HEK293 (cell line): ENCODE measurements around the gene PDE4D.

ENCODE experiments used
- CTCF ChIA-PET: fragments of 350-600 bp; formaldehyde crosslinking; extraction: SDS; loops from one replicate; lab custom pipeline; 2021; ENCODE audit warnings: antibody characterized with exemption; lab: Yijun Ruan, JAX
- POLR2A ChIA-PET: fragments of 300-600 bp; formaldehyde crosslinking; extraction: SDS; loops from one replicate; lab custom pipeline; 2020; ENCODE audit warnings: antibody characterized with exemption, inconsistent platforms; lab: Yijun Ruan, JAX
- H3K27ac ChIP-seq: fragments of 200-500 bp; sonication (Bioruptor generic); 2 replicates; pipeline ENCODE4 v1.5.1; 2014; ENCODE audit warnings: low read depth, low read length, control low read depth, inconsistent platforms; ENCODE audit errors: extremely low read depth
- H3K36me3 ChIP-seq, 2 experiments: fragments of 200-500 bp in 1 of 2; sonication (Bioruptor generic) in 1 of 2; 1 replicate in 1 of 2; 2 replicates in 1 of 2; pipeline ENCODE4 v1.5.1; 2014 to 2017; ENCODE audit warnings: inconsistent platforms in 2 of 2, low read length in 2 of 2; ENCODE audit not compliant: control insufficient read depth in 2 of 2, insufficient read depth in 1 of 2
- H3K4me1 ChIP-seq: fragments of 200-500 bp; sonication (Bioruptor generic); 2 replicates; pipeline ENCODE4 v1.5.1; 2014; ENCODE audit warnings: mild to moderate bottlenecking, low read length, inconsistent platforms; ENCODE audit not compliant: control insufficient read depth, insufficient read depth
- H3K4me3 ChIP-seq: 2 replicates; pipeline ENCODE4 v1.5.1; 2011; ENCODE audit warnings: low read depth, mild to moderate bottlenecking, control low read depth, low read length, moderate library complexity
- H3K9me3 ChIP-seq: fragments of 200-500 bp; sonication (Bioruptor generic); 2 replicates; pipeline ENCODE4 v1.5.1; 2014; ENCODE audit warnings: low read depth, low read length, inconsistent platforms; ENCODE audit not compliant: control insufficient read depth, insufficient read depth
- FEZF1 ChIP-seq: fragments of 450-650 bp; formaldehyde crosslinking; IDR thresholded peaks from 2 replicates; pipeline ENCODE4 v1.5.1; 2016; ENCODE audit warnings: missing biosample characterization, missing genetic modification characterization
- GLI4 ChIP-seq: fragments of 450-650 bp; formaldehyde crosslinking; IDR thresholded peaks from 2 replicates; pipeline ENCODE4 v1.5.1; 2016; ENCODE audit warnings: missing biosample characterization, missing genetic modification characterization
- IKZF3 ChIP-seq: fragments of 450-650 bp; IDR thresholded peaks from 2 replicates; pipeline ENCODE4 v1.5.0; 2018; ENCODE audit warnings: missing biosample characterization, mild to moderate bottlenecking, missing genetic modification characterization, moderate library complexity
- MZF1 ChIP-seq: fragments of 450-650 bp; formaldehyde crosslinking; IDR thresholded peaks from 2 replicates; pipeline ENCODE4 v1.5.1; 2017; ENCODE audit warnings: missing biosample characterization, missing genetic modification characterization, borderline replicate concordance
- PRDM1 ChIP-seq: fragments of 450-650 bp; formaldehyde crosslinking; IDR thresholded peaks from 2 replicates; pipeline ENCODE4; 2016; ENCODE audit warnings: missing biosample characterization, missing genetic modification characterization
- WT1 ChIP-seq: fragments of 450-650 bp; formaldehyde crosslinking; IDR thresholded peaks from 2 replicates; pipeline ENCODE4 v1.5.1; 2016; ENCODE audit warnings: missing biosample characterization, missing genetic modification characterization
- ZNF133 ChIP-seq: fragments of 450-650 bp; formaldehyde crosslinking; IDR thresholded peaks from 2 replicates; pipeline ENCODE4 v1.5.1; 2016; ENCODE audit warnings: missing biosample characterization, missing genetic modification characterization
- ZNF146 ChIP-seq: fragments of 450-650 bp; formaldehyde crosslinking; IDR thresholded peaks from 2 replicates; pipeline ENCODE4 v1.5.1; 2016; ENCODE audit warnings: missing biosample characterization, missing genetic modification characterization
- ZNF16 ChIP-seq: fragments of 450-650 bp; formaldehyde crosslinking; IDR thresholded peaks from 2 replicates; pipeline ENCODE4 v1.5.1; 2016; ENCODE audit warnings: low read depth, missing biosample characterization, missing genetic modification characterization
- ZNF239 ChIP-seq: fragments of 450-650 bp; formaldehyde crosslinking; IDR thresholded peaks from 2 replicates; pipeline ENCODE4 v1.5.1; 2016; ENCODE audit warnings: missing biosample characterization, missing genetic modification characterization
- ZNF248 ChIP-seq: fragments of 450-650 bp; formaldehyde crosslinking; IDR thresholded peaks from 2 replicates; pipeline ENCODE4 v1.5.1; 2017; ENCODE audit warnings: missing biosample characterization, missing genetic modification characterization
- ZNF292 ChIP-seq: fragments of 450-650 bp; formaldehyde crosslinking; IDR thresholded peaks from 2 replicates; pipeline ENCODE4 v1.5.1; 2016; ENCODE audit warnings: low read depth, missing biosample characterization, missing genetic modification characterization, borderline replicate concordance
- ZNF335 ChIP-seq: fragments of 450-650 bp; formaldehyde crosslinking; conservative IDR thresholded peaks from 2 replicates; pipeline ENCODE4 v1.5.1; 2016; ENCODE audit warnings: missing biosample characterization, missing genetic modification characterization
- ZNF341 ChIP-seq: fragments of 450-650 bp; formaldehyde crosslinking; IDR thresholded peaks from 2 replicates; pipeline ENCODE4; 2016; ENCODE audit warnings: low read depth, missing biosample characterization, missing genetic modification characterization
- ZNF354C ChIP-seq: fragments of 450-650 bp; formaldehyde crosslinking; IDR thresholded peaks from 2 replicates; pipeline ENCODE4 v1.5.1; 2016; ENCODE audit warnings: missing biosample characterization, missing genetic modification characterization, low read depth, borderline replicate concordance
- ZNF366 ChIP-seq: fragments of 450-650 bp; formaldehyde crosslinking; conservative IDR thresholded peaks from 2 replicates; pipeline ENCODE4 v1.5.1; 2016; ENCODE audit warnings: missing biosample characterization, missing genetic modification characterization
- ZNF48 ChIP-seq: fragments of 450-650 bp; formaldehyde crosslinking; IDR thresholded peaks from 2 replicates; pipeline ENCODE4 v1.5.1; 2016; ENCODE audit warnings: missing biosample characterization, missing genetic modification characterization
- ZNF529 ChIP-seq: fragments of 450-650 bp; formaldehyde crosslinking; IDR thresholded peaks from 2 replicates; pipeline ENCODE4 v1.5.1; 2017; ENCODE audit warnings: missing genetic modification characterization, missing biosample characterization; ENCODE audit not compliant: insufficient replicate concordance
- ZNF600 ChIP-seq: fragments of 450-650 bp; formaldehyde crosslinking; IDR thresholded peaks from 2 replicates; pipeline ENCODE4 v1.5.1; 2016; ENCODE audit warnings: missing biosample characterization, missing genetic modification characterization
- ZNF621 ChIP-seq: fragments of 450-650 bp; formaldehyde crosslinking; IDR thresholded peaks from 2 replicates; pipeline ENCODE4 v1.5.1; 2017; ENCODE audit warnings: missing biosample characterization, missing genetic modification characterization
- ZNF624 ChIP-seq: fragments of 450-650 bp; formaldehyde crosslinking; IDR thresholded peaks from 2 replicates; pipeline ENCODE4 v1.5.1; 2017; ENCODE audit warnings: missing biosample characterization, missing genetic modification characterization
- ZNF660 ChIP-seq: fragments of 450-650 bp; IDR thresholded peaks from 2 replicates; pipeline ENCODE4 v1.5.1; 2018; ENCODE audit warnings: missing biosample characterization, mild to moderate bottlenecking, missing genetic modification characterization
- ZNF664 ChIP-seq: fragments of 450-650 bp; formaldehyde crosslinking; IDR thresholded peaks from 2 replicates; pipeline ENCODE4 v1.5.1; 2016; ENCODE audit warnings: missing biosample characterization, missing genetic modification characterization
- ZXDB ChIP-seq: fragments of 450-650 bp; formaldehyde crosslinking; IDR thresholded peaks from 2 replicates; pipeline ENCODE4 v1.5.1; 2016; ENCODE audit warnings: missing biosample characterization, missing genetic modification characterization
- TF ChIP-seq, protein P1 (sequence below): fragments of 450-650 bp; IDR thresholded peaks from 2 replicates; pipeline ENCODE4 v1.5.1; 2018; ENCODE audit warnings: missing biosample characterization, mild to moderate bottlenecking, missing genetic modification characterization
- TF ChIP-seq, protein P2 (sequence below): fragments of 450-650 bp; formaldehyde crosslinking; IDR thresholded peaks from 2 replicates; pipeline ENCODE4 v1.5.1; 2016; ENCODE audit warnings: missing biosample characterization, missing genetic modification characterization

PDE4D gene

DNA sequence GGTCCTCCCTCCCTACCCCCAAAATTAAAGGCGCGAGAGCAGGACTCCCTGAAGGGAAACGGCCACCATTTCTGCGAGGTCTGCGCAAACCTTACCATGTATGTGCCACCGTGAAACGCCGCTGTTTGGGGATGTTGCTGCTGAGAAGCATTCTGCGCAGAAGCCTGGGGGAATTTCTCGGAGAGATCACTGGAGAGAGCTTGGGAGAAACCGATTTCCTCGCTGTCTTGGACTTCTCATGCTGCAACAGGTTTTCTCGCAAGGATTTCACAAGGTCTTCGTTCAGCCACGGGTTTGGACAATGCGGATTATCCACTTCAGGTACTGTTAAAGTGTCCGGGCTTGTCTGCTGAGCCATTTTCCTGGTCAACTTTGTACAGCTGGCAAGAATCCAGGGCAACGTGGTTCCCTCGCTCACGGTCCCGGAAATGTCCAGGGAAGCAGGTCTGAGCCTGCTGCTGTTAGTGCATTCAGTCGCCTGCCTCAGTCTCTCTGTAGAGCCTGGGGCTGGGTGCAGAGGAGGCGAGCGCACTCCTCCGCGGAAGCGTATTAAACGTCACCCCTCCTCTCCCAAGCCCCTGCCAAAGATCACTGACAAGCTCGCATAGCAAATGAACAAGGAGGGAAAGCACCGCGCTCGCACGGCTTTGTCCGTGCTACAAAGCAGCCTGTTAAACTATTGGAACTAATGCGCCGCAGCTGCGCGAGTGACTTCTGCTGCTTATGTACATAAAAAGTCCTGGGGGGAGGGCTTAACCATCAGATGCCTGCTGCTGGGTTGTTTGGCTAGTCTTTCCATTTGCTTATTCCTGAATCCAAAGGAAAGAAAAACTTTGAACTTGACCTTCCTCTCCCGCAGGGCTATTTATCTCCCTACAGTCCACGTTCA lies 125.1 kb downstream of the PDE4D start (continued):
- no peak for TF ChIP-seq ZNF146 (tag by site-specific recombination)
- TF ChIP-seq ZNF16 (tag by site-specific recombination): no peak

DNA sequence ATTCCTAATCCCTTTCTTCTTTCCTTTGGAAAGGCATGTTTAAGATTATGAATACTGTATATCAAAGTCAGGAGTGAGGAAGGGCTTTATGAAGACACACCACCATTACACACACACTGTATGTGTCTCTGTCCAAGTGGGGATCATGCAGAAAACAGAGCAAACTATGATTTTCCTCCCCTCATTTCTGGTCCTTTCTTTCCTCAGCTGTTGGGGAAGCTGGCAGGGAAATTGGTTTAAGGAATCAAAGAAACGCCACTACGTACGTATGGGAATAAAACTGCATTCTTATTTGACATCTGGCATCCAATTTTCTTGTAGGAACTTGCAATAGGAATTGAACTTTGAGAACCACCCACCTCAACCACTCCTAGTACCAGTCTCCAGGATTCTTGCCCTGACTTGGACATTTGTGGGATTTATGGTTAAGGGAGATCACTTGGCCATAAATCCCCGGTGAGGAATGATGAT lies 125.8 kb downstream of the PDE4D start:
- no peak for TF ChIP-seq ZNF529
- TF ChIP-seq FEZF1 (tag by site-specific recombination): no peak
- TF ChIP-seq MZF1 (tag by site-specific recombination): peak; percentile 98
- no peak for TF ChIP-seq ZNF624 (tag by site-specific recombination)
- peak; percentile 80 for TF ChIP-seq ZNF335 (tag by site-specific recombination)
- peak; percentile 25; the same call in 1 of the 2 replicates for TF ChIP-seq WT1 (tag by site-specific recombination)
- TF ChIP-seq GLI4: no peak
- TF ChIP-seq PRDM1 (tag by site-specific recombination): peak; percentile 48; the same call in 1 of the 2 replicates
- 0 out of 2 replicates have a peak, but pooled peaks have one; percentile 3 for TF ChIP-seq ZNF133
- Histone ChIP-seq H3K4me3 (peak overlapping the region; percentile 45), H3K36me3 (no peaks in the 10 kb centered on the region), H3K9me3 (no peaks in the 10 kb centered on the region), H3K4me1 (peaks cover 21% of the 10 kb centered on the region), H3K27ac (peak overlapping the region; percentile 84)
- ChIA-PET CTCF (no interaction called here), POLR2A (no interaction called here)

DNA sequence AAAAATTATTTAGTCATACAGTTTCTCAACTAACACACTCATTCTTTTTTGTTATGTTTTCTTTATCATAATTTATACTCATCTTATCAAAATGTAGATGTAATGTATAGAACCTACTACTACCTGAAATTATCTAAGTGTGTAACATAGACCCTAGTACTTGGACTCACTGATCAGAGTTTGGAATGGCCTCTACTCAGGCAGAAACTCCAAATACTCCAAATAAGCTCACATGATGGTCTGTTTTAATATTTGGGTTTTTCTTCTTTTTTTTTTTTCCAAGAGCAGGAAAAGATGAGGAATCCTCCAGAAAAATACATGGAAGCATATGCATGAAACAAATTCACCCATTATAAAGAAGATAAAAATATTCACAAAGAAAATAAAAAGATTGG lies 126.3 kb downstream of the PDE4D start:
- TF ChIP-seq ZNF664 (tag by site-specific recombination) (peak; percentile 83; the same call in 1 of the 2 replicates), ZNF366 (tag by site-specific recombination) (no peak)
- peak overlapping the region; percentile 84; the same call in 1 of the 2 replicates for H3K27ac ChIP-seq
- ChIA-PET CTCF (interaction anchor here (0.7 kb wide), 2 partner anchors 384 to 412 kb away, joined by 4 read pairs; no protein-coding TSS in a partner anchor), POLR2A (no interaction called here)
- no peaks in the 10 kb centered on the region for H3K9me3 ChIP-seq
- no peaks in the 10 kb centered on the region for H3K36me3 ChIP-seq
- H3K4me3 ChIP-seq: peak overlapping the region; percentile 45
- peaks cover 21% of the 10 kb centered on the region for H3K4me1 ChIP-seq

DNA sequence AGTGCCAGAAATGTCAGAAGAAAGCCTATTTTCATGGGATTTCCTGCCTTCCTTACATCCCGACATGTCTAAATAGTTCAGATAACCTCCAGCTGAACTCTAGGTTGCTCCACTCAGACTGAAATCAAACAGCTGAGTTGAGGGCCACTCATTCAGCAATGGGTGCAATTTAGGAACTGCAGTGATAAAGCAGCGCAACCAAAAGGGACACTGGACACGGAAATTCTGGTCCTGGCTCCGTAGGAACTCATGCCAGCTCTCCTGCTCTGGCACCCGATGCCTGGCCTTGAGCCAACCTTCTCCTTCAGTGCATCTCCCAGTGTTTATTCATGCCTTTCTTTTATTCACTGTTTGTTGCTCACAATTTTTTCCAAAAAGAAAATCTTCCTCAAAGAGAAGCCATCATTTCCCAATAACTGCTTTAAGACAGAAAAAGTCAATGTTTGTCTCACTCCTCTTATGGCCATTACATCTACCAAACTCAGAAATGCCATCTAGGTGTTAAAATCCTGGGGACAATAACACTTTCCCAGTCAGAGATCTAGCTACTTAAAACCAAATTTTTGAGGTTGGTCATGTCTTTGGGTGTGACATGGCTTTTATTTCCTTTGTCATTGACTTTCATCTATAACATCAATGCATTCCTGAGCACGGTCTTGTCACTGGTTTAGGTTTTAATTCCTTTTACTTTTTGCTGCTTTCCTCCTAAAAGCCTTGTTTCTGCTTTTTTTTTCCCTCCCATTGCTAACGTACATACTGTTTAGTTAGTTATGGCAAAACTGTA lies 126.9 kb downstream of the PDE4D start:
- H3K4me3 ChIP-seq: peak overlapping the region; percentile 24
- no peaks in the 10 kb centered on the region for H3K36me3 ChIP-seq
- peak overlapping the region; percentile 20; the same call in 1 of the 2 replicates for H3K27ac ChIP-seq
- POLR2A ChIA-PET: interaction anchor here (0.6 kb wide), 1 partner anchor 146 kb away, joined by 3 read pairs; no protein-coding TSS in a partner anchor
- peaks cover 19% of the 10 kb centered on the region for H3K4me1 ChIP-seq
- no peaks in the 10 kb centered on the region for H3K9me3 ChIP-seq
- CTCF ChIA-PET: interaction anchor here (0.5 to 0.7 kb wide), 4 partner anchors 58 to 412 kb away, joined by 3 to 4 read pairs (median 4); no protein-coding TSS in a partner anchor
- TF ChIP-seq ZNF354C (no peak), ZNF239 (tag by site-specific recombination) (no peak), ZNF248 (tag by site-specific recombination) (no peak), ZNF48 (tag by site-specific recombination) (no peak), ZNF660 (tag by site-specific recombination) (peak; percentile 89), ZNF341 (tag by site-specific recombination) (no peak), ZNF292 (tag by site-specific recombination) (no peak), IKZF3 (tag by site-specific recombination) (0 out of 2 replicates have a peak, but pooled peaks have one; percentile 7), ZNF621 (tag by site-specific recombination) (no peak), ZNF133 (no peak), ZXDB (tag by site-specific recombination) (no peak), ZNF600 (peak; percentile 87)
- TF ChIP-seq, protein P1, sequence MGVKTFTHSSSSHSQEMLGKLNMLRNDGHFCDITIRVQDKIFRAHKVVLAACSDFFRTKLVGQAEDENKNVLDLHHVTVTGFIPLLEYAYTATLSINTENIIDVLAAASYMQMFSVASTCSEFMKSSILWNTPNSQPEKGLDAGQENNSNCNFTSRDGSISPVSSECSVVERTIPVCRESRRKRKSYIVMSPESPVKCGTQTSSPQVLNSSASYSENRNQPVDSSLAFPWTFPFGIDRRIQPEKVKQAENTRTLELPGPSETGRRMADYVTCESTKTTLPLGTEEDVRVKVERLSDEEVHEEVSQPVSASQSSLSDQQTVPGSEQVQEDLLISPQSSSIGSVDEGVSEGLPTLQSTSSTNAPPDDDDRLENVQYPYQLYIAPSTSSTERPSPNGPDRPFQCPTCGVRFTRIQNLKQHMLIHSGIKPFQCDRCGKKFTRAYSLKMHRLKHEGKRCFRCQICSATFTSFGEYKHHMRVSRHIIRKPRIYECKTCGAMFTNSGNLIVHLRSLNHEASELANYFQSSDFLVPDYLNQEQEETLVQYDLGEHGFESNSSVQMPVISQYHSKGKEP (tag by site-specific recombination): no peak
- TF ChIP-seq, protein P2, sequence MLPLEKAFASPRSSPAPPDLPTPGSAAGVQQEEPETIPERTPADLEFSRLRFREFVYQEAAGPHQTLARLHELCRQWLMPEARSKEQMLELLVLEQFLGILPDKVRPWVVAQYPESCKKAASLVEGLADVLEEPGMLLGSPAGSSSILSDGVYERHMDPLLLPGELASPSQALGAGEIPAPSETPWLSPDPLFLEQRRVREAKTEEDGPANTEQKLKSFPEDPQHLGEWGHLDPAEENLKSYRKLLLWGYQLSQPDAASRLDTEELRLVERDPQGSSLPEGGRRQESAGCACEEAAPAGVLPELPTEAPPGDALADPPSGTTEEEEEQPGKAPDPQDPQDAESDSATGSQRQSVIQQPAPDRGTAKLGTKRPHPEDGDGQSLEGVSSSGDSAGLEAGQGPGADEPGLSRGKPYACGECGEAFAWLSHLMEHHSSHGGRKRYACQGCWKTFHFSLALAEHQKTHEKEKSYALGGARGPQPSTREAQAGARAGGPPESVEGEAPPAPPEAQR: no peak
